RWPE2 (cell line): ENCODE results near the gene SBNO1.
A peak's percentile ranks its signal among the peaks of the same experiment; 100 is the strongest.

ENCODE experiments used
- ATAC-seq: fragments of 200-7000 bp; cut with Tn5 transposase; 3 replicates; pipeline ENCODE4 v1.9.1; 2021; ENCODE audit warnings: low read depth
- DNase-seq: peaks from one replicate; pipeline ENCODE4 v3.0.0-alpha.2; 2020; ENCODE audit warnings: low spot score
- H3K27ac ChIP-seq: fragments of 450-650 bp; 2 replicates; pipeline ENCODE4 v1.5.1; 2017; ENCODE audit warnings: mild to moderate bottlenecking; ENCODE audit not compliant: poor library complexity, severe bottlenecking
- H3K27me3 ChIP-seq: fragments of 250-450 bp; sonication (Bioruptor Pico); 2 replicates; pipeline ENCODE4 v1.5.1; 2021; ENCODE audit warnings: mild to moderate bottlenecking, moderate library complexity; ENCODE audit not compliant: insufficient read depth, poor library complexity, severe bottlenecking
- H3K36me3 ChIP-seq: fragments of 250-450 bp; sonication (Bioruptor Pico); 2 replicates; pipeline ENCODE4 v1.5.1; 2020; ENCODE audit warnings: low read depth, mild to moderate bottlenecking, moderate library complexity
- H3K4me1 ChIP-seq: fragments of 250-450 bp; sonication (Bioruptor Pico); 2 replicates; pipeline ENCODE4 v1.5.1; 2021; ENCODE audit warnings: mild to moderate bottlenecking, moderate library complexity; ENCODE audit not compliant: insufficient read depth, poor library complexity, severe bottlenecking
- H3K4me3 ChIP-seq: fragments of 250-450 bp; sonication (Bioruptor Pico); 2 replicates; pipeline ENCODE4 v1.5.1; 2021; ENCODE audit warnings: mild to moderate bottlenecking, moderate library complexity; ENCODE audit not compliant: severe bottlenecking
- H3K9me3 ChIP-seq: fragments of 250-450 bp; sonication (Bioruptor Pico); 2 replicates; pipeline ENCODE4 v1.5.1; 2021; ENCODE audit warnings: mild to moderate bottlenecking, moderate library complexity; ENCODE audit not compliant: severe bottlenecking
- CTCF ChIP-seq: fragments of 450-650 bp; IDR thresholded peaks from one replicate; pipeline ENCODE4 v1.5.1; 2017; ENCODE audit warnings: mild to moderate bottlenecking, moderate library complexity; ENCODE audit not compliant: poor library complexity, severe bottlenecking

The SBNO1 gene

GRCh38 chr12:123367511-123367910 lies 2.9 kb upstream of the SBNO1 start:
- Histone ChIP-seq H3K36me3 (no peaks in the 10 kb centered on the region), H3K9me3 (no peaks in the 10 kb centered on the region), H3K4me1 (peaks cover 8% of the 10 kb centered on the region), H3K4me3 (no peak overlapping the region), H3K27ac (no peak overlapping the region), H3K27me3 (no peaks in the 10 kb centered on the region)
- no peak for TF ChIP-seq CTCF
- ATAC-seq: no peak
- DNase-seq: no peak

GRCh38 chr12:123365025-123365917 lies 624 bp upstream of the SBNO1 start:
- TF ChIP-seq CTCF: peak; percentile 92
- ATAC-seq (peak; percentile 83), DNase-seq (peak; percentile 97)
- Histone ChIP-seq H3K36me3 (no peaks in the 10 kb centered on the region; the same call in 1 of the 2 replicates), H3K27me3 (no peaks in the 10 kb centered on the region), H3K4me3 (peak overlapping the region; percentile 99), H3K27ac (peak overlapping the region; percentile 75), H3K9me3 (no peaks in the 10 kb centered on the region), H3K4me1 (peaks cover 8% of the 10 kb centered on the region)

GRCh38 chr12:123363740-123364531 lies 711 bp downstream of the SBNO1 start:
- peak overlapping the region; percentile 99 for H3K4me3 ChIP-seq
- no peaks in the 10 kb centered on the region for H3K27me3 ChIP-seq
- H3K36me3 ChIP-seq: peaks cover 6% of the 10 kb centered on the region; the same call in 1 of the 2 replicates
- H3K9me3 ChIP-seq: no peaks in the 10 kb centered on the region
- DNase-seq (no peak), ATAC-seq (peak; percentile 12)
- H3K27ac ChIP-seq: peak overlapping the region; percentile 75
- TF ChIP-seq CTCF: no peak
- H3K4me1 ChIP-seq: peaks cover 8% of the 10 kb centered on the region

- DNase-seq (no peak), ATAC-seq (no peak)
- Histone ChIP-seq H3K36me3 (peaks cover 6% of the 10 kb centered on the region; the same call in 1 of the 2 replicates), H3K9me3 (no peaks in the 10 kb centered on the region), H3K4me1 (peaks cover 8% of the 10 kb centered on the region), H3K27me3 (no peaks in the 10 kb centered on the region), H3K27ac (peak overlapping the region; percentile 75), H3K4me3 (peak overlapping the region; percentile 99)
- TF ChIP-seq CTCF: no peak
Measured at GRCh38 chr12:123363390-123363739, 1.3 kb downstream of the SBNO1 start.
